Activated CD4-positive, CD25-positive, alpha-beta regulatory T cell treated with anti-CD3 and anti-CD28 coated beads, Interleukin-2, amount 50 U/mL, for 16 hours (primary cell): ENCODE results near the gene SMURF2.

ENCODE experiments used
- DNase-seq: peaks from one replicate; pipeline ENCODE4 v3.0.0-alpha.2; 2020; ENCODE audit warnings: low read depth, low spot score

Gene SMURF2

DNA sequence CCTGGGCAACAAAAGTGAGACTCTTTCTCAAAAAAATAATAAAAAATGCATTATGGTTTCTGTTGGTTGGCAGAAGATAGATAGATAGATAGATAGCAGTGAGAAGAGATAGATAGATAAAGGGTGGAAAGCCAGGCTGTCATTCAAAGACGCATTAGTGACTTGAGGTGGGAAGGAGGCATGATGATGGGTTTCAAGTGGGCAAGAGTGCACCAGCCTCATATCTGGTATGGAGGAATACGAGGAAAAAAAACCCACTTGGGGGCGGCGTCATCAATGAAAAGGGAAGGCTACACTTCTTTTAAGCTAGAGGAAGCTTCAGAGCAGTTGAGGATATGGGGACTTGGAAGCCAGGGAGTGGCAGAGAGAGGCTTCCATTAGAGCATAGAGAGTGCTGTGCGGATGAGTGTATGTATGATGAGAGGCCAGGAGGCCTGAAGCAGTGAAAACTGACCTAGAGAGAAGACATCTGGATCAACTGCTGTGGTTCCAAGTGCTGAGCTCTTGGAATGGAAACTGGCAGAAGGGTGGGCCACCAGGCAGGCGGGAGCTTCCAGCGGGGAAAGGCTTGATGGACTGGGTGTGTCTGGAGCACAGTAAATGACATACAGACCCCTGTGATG, 123.5 kb downstream of the SMURF2 start:
- no peak for DNase-seq

DNA sequence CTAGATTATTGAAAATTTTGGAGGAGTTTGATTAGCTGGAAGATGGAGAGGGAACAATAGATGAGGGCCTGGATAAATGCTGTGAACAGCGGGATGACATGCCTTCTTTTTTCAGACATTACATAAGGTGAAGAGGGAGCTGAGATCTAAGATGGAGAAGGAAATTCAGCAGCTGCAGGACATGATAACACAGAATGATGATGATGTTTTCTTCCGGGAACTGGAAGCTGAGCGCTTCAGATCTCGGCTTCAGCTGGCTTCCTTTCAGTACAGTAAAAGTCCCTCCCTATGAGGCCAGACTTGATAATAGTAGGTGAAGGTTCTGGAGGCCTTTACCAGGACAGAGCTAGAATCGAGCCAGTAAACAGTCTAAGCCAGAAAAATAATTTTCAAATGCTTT, 124.6 kb downstream of the SMURF2 start:
- no peak for DNase-seq

DNA sequence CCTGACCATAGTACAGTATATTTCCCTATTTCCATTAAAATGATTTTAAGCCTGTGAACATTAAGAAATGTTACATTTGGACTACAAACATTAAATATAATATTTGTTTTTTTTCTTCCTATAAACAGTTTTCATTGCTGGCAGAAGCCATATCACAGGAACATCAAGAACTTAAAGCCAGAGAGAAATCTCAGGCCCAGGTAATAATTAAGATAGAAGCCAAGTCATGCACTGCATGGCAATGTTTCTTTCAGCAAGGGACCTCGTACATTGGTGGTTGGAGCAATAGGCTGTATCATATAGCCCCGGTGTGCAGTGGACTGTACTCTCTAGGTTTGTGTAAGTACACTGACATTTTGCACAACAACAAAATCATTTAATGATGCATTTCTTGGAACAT, 125.2 kb downstream of the SMURF2 start:
- no peak for DNase-seq

- no peak for DNase-seq
Measured at GRCh38 chr17:64535357-64535756, 126.8 kb downstream of the SMURF2 start.

DNA sequence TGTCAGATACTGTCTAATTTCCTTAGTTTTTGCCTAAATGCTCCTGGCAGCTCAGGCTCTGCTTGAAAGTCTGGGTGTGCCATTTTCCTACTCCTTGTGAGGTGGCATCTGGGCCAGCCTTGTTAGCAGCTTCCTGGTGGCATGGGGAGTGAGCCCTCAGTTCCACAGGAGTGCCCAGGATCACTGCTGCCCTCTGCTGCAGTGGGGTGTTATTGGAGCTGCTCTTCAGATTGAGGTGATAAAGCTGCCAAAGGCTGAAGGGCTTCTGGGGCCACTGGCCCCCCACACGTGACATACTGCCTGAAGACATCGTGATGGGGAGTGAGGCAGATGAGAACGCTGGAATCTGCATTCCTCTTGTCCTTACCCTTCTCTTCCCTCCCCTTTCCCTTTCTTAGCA, 127.9 kb downstream of the SMURF2 start:
- DNase-seq: no peak

DNA sequence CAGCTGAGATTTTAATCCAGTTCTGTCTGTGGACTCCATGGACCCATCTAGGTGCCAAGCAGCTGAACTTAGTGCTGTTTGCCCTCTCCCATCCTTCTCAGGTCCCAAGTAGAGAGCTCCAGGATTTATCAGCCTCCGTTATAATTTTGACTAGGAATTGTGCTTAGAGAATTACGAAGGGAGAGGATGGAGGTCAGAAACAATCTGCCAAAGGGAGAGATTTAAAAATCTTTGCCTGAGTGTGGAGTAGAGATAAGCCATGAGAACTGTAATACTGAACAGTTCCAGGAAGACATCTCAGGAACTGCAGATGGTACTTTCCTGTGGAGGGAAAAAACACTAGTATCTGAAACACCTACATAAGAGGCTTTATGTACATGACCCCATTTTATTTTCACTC, 128.3 kb downstream of the SMURF2 start:
- no peak for DNase-seq

DNA sequence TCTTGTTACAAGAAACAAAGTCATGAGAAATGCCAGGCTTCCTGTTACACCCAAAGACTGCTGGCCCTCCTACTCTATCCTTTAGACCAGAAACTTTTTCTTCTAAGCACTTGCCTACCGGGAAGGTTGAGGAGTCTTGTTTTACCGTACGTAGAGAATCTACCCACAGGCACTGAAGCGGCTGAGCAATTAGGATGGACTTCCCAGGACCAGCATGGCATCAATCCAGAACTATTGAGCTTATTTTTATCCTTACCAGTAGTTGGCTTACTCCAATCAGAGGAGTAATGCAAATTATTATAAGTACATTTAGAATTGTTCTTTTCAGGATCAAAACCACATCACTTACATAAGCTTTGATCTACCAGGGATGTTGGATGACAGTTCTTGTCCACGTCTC, 129.7 kb downstream of the SMURF2 start:
- no peak for DNase-seq

DNA sequence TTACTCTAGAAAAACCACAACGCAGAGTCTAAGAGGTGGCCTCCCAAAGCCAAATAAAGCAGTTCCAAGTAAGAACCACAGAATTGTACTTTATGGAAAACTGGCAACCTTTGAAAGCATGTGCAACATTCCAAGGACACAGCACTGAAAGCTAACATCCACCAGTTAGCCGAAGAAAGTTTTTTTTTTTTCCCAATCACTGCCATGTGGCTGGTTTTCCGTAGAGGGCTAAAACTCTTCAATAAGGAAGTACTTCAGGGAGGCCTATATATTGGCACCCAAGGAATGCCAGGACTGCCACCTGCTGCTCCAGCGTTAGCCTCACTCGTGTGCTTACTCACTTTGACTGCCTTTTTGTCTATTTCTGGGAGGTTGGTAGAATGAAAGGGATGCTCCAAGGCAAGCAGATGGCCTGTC, 130.1 kb downstream of the SMURF2 start:
- DNase-seq: no peak

DNA sequence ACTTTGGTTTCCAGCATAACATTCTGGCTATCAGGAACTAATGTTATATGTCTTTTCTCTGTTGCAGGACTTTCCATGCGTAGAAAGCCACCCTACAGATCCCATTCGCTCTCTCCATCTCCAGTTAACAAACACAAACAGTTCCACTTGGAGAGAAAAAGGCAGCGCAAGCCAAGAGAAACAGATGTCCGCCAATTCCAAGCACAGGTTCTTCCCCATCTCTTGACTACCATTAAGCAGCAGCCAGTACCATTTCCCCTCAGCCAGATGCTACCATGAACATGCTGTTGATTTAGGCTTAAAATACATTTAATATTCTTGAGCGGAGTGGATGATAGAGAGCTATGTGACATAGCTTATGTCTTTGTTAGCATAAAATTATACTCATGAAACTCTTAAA, 132.9 kb downstream of the SMURF2 start:
- DNase-seq: no peak

DNA sequence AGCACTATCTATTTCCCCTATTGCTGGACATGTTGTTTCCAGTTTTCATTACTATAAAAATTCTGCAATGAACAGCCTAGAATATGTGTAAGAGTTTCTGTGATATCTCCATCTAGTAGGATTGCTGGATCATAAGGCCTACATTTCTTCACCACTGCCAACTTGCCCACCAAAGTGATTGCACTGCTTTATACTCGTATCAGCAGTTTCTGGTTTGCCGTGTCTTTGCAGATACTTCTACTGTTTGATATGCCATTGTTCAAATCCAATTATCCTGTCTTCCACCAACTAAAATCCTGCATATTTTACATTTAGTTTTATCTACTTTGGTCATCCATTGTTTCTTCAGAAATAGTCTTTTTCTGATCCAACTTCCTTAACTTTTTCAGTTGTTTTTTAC, 134.2 kb downstream of the SMURF2 start:
- DNase-seq: no peak

DNA sequence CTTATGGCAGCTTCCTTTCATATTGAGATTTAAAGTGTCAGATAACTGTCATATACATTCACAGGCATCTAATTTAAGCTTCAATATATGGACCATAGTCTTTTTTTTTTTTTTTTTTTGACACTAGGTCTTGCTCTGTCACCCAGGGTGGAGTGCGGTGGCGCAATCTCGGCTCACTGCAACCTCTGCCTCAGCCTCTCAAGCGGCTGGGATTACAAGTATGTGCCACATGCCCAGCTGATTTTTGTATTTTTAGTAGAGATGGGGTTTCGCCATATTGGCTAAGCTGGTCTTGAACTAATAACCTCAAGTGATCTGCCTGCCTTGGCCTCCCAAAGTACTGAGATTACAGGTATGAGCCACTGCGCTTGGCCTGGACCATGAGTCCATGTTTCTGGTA, 141.7 kb downstream of the SMURF2 start:
- no peak for DNase-seq

DNA sequence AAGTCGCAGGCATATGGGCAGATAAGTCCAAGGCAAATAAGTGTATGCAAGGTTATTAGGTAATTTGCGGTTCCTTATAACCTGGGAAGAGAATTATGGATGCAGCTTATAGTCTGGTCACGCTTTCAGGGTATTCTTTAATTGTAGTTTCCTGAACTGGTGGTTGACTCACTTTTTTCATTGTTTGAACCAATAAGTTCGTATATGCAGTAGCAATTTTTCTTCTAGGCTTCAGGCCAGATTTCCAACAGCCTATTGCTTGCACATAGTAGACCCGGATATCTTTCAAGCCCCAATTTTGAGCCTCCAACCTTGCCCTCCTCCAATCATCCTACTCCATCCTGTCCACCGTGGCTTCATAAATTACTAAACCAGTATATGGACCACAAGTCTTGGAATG, 142.5 kb downstream of the SMURF2 start:
- no peak for DNase-seq

GRCh38 chr17:64515829-64516228, 146.3 kb downstream of the SMURF2 start:
- DNase-seq: no peak

DNA sequence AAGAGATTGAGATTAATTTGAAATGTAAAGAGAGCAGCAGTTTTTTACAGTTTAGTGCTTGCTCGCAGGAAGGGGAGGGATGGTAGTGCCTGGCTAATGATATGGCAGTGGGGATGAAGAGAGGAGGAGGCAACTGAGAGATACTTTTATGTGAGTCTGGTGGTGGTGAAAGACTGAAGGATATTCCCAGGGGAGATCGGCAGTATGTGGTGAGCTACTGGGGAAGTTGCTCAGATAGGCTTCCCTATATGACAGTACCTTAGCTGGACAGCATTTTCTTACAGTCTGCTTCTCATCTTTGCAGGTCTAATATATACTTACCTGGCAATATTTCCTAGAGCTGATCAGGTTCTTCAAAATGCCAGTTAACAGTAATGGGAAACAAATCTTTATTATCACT, 146.7 kb downstream of the SMURF2 start:
- no peak for DNase-seq

DNA sequence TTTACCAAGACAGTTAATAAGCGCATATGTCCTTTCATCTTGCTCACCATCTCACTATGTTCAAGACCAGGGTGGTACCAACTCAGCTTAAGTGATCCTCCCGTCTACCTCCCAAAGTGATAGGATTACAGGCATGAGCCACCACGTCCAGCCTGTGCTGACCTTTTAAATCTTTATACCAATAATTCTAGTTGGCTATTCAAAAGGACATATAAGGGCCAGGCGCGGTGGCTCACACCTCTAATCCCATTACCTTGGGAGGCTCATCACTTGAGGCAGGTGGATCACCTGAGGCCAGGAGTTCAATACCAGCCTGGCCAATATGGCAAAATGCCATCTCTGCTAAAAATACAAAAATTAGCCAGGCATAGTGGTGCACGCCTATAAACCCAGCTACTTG, 152.9 kb downstream of the SMURF2 start:
- DNase-seq: no peak

GRCh38 chr17:64508683-64509082, 153.4 kb downstream of the SMURF2 start:
- no peak for DNase-seq

- DNase-seq: peak; percentile 20
Measured at GRCh38 chr17:64507413-64507782, 154.7 kb downstream of the SMURF2 start.

GRCh38 chr17:64506576-64507412, 155.3 kb downstream of the SMURF2 start, which contains the start of gene CEP95:
CEP95 (plus strand) TSS chr17:64506977; CDS start chr17:64507098, 121 bp downstream.
- DNase-seq: peak; percentile 87

DNA sequence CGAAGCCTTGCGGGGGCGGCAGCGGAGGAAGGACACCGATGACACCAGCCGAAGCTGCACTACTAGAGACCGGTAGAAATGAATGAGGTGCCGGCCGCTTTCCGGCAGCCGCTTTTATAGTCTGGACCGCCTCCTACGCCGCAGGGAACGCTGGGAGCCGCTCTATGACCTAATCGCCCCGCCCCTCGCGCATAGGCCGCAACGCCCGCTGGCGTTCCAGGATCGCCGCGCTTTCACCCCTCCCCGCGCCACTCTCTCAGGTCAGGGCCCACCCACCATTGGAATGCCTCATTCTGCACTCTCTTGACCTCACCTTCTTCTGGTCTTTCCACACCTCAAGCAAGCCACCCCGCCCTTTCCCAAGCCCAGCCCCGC, 155.9 kb downstream of the SMURF2 start, which contains the start of gene DDX5:
DDX5 (minus strand) TSS at position 89 of the 375 bp plus-strand sequence. CDS start 170 bp downstream, outside the sequence.
- peak; percentile 92 for DNase-seq

- peak; percentile 76 for DNase-seq
Measured at GRCh38 chr17:64505340-64506200, 156.5 kb downstream of the SMURF2 start.

DNA sequence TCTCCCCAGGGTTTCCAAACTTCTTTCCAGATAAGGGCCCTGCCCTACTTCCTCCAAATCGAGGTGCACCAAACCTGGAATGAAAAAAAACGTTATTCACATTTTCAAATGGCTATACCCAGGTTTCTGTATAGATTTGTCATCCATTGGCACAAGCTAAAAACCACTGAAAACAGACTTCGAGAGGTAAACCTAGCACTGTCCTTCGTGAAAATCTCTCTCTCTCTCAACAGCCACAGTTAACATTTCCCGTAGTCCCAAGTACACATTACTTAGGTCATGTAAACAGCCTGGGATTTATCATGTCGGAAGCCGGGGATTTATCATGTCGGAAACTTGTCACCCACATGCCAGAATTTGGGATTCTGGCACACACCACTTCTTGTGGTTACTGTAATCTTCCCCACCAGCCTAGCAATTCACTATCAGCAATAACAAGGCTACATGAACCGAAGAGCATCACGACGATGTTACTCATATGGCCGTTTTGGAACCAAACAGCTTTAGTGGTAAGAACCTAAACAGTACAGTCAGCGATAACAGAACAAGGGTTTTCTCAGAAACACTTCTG, 157.3 kb downstream of the SMURF2 start:
- DNase-seq: no peak
